ENCODE results near the gene GPR157. TPM values are rescaled to one million over a fixed set of nuclear protein-coding genes. Genes with fewer than 3 reads are reported as not detected.
A peak's percentile ranks its signal among the peaks of the same experiment; 100 is the strongest.

Gene GPR157
- total RNA-seq, 2 donors from 2014 or later, result 5.4 to 7.0 TPM

- Histone ChIP-seq H3K27ac (peak overlapping the region; percentile 11 to 59), H3K4me3 (no peak overlapping the region), H3K36me3 (no peaks in the 10 kb centered on the region), H3K27me3 (replicated peaks; ENCODE audit: insufficient read depth) (no peaks in the 10 kb centered on the region), H3K9me3 (no peaks in the 10 kb centered on the region), H3K4me1 (ENCODE audit: control insufficient read depth in 1 of 2, low read depth in 2 of 2) (peaks cover 11 to 25% of the 10 kb centered on the region in 2 donors)
- no peak for DNase-seq (ENCODE audit: low spot score)
- ATAC-seq (ENCODE audit: insufficient number of reproducible peaks, low FRiP score, low read depth), result no peak
- TF ChIP-seq CTCF (IDR thresholded peaks at IDR 0.05), result no peak
Observed at GRCh38 chr1:9151328-9151860, 22.5 kb upstream of the GPR157 start.

- no peak for TF ChIP-seq CTCF (IDR thresholded peaks at IDR 0.05)
- peak overlapping the region; percentile 59 to 63 for H3K27ac ChIP-seq
- H3K36me3 ChIP-seq, result no peaks in the 10 kb centered on the region
- no peaks in the 10 kb centered on the region for H3K9me3 ChIP-seq
- peaks cover 11 to 25% of the 10 kb centered on the region in 2 donors for H3K4me1 ChIP-seq (ENCODE audit: control insufficient read depth in 1 of 2, low read depth in 2 of 2)
- DNase-seq (ENCODE audit: low spot score) (no peak), ATAC-seq (ENCODE audit: insufficient number of reproducible peaks, low FRiP score, low read depth) (no peak)
- no peaks in the 10 kb centered on the region for H3K27me3 ChIP-seq (replicated peaks; ENCODE audit: insufficient read depth)
- H3K4me3 ChIP-seq, result no peak overlapping the region
Observed at GRCh38 chr1:9150582-9151327, 21.9 kb upstream of the GPR157 start.

GRCh38 chr1:9149837-9150581 is 21.1 kb upstream of the GPR157 start:
- DNase-seq (ENCODE audit: low spot score) (no peak), ATAC-seq (ENCODE audit: insufficient number of reproducible peaks, low FRiP score, low read depth) (no peak)

GRCh38 chr1:9149151-9149550 is 20.2 kb upstream of the GPR157 start:
- no peak for TF ChIP-seq CTCF (IDR thresholded peaks at IDR 0.05)
- H3K27me3 ChIP-seq (replicated peaks; ENCODE audit: insufficient read depth), result no peaks in the 10 kb centered on the region
- DNase-seq (ENCODE audit: low spot score), result no peak
- peaks cover 11 to 25% of the 10 kb centered on the region in 2 donors for H3K4me1 ChIP-seq (ENCODE audit: control insufficient read depth in 1 of 2, low read depth in 2 of 2)
- ATAC-seq (ENCODE audit: insufficient number of reproducible peaks, low FRiP score, low read depth), result no peak
- H3K9me3 ChIP-seq, result no peaks in the 10 kb centered on the region
- peak overlapping the region; percentile 59 to 63 for H3K27ac ChIP-seq
- no peaks in the 10 kb centered on the region for H3K36me3 ChIP-seq
- no peak overlapping the region for H3K4me3 ChIP-seq

More at GRCh38 chr1:9149837-9150581, 21.1 kb upstream of the GPR157 start:
- TF ChIP-seq CTCF (IDR thresholded peaks at IDR 0.05), result no peak
- Histone ChIP-seq H3K36me3 (no peaks in the 10 kb centered on the region), H3K4me1 (ENCODE audit: control insufficient read depth in 1 of 2, low read depth in 2 of 2) (peaks cover 11 to 25% of the 10 kb centered on the region in 2 donors), H3K9me3 (no peaks in the 10 kb centered on the region), H3K27ac (peak overlapping the region; percentile 59 to 63), H3K4me3 (peak overlapping the region; percentile 17), H3K27me3 (replicated peaks; ENCODE audit: insufficient read depth) (no peaks in the 10 kb centered on the region)

GRCh38 chr1:9146156-9146555 is 17.3 kb upstream of the GPR157 start:
- Histone ChIP-seq H3K4me3 (no peak overlapping the region), H3K27ac (no peak overlapping the region), H3K27me3 (replicated peaks; ENCODE audit: insufficient read depth) (no peaks in the 10 kb centered on the region), H3K9me3 (no peaks in the 10 kb centered on the region), H3K36me3 (no peaks in the 10 kb centered on the region), H3K4me1 (ENCODE audit: control insufficient read depth in 1 of 2, low read depth in 2 of 2) (peaks cover 11 to 22% of the 10 kb centered on the region in 2 donors)
- DNase-seq (ENCODE audit: low spot score) (no peak), ATAC-seq (ENCODE audit: insufficient number of reproducible peaks, low FRiP score, low read depth) (no peak)
- no peak for TF ChIP-seq CTCF (IDR thresholded peaks at IDR 0.05)

Measured in thoracic aorta (tissue), 2 donors.